GM12878 (cell line): ENCODE data around the gene RYR2. TPM values are rescaled to one million over a fixed set of nuclear protein-coding genes. Genes with fewer than 3 reads are reported as not detected.

Experiments
- ATAC-seq: fragments of 200-7000 bp; cut with Tn5 transposase; 3 replicates; pipeline ENCODE4 v1.9.1; 2020; ENCODE audit warnings: mild to moderate bottlenecking, moderate library complexity
- BruUV-seq: library from RNA; stranded (reverse); fragments of 400-500 nt; replicated peaks from 2 replicates; lab custom pipeline; 2021; lab: Mats Ljungman, UMichigan
- CTCF ChIA-PET: fragments of 300-600 bp; sonication (Branson Sonifier 250); formaldehyde crosslinking; extraction: SDS; loops from one replicate; lab custom pipeline; 2021; ENCODE audit warnings: inconsistent platforms; lab: Yijun Ruan, JAX
- POLR2A ChIA-PET: fragments of 350-600 bp; formaldehyde crosslinking; extraction: SDS; loops from one replicate; lab custom pipeline; 2021; ENCODE audit warnings: inconsistent platforms; lab: Charles Lee
- RAD21 ChIA-PET: fragments of 300-600 bp; sonication (Branson Sonifier 250); formaldehyde crosslinking; loops from one replicate; lab custom pipeline; 2023; ENCODE audit warnings: antibody characterized with exemption; ENCODE audit not compliant: unreplicated experiment; lab: Charles Lee
- SMC1A ChIA-PET: fragments of 300-600 bp; sonication (Branson Sonifier 250); formaldehyde crosslinking; loops from one replicate; lab custom pipeline; 2023; ENCODE audit not compliant: unreplicated experiment, uncharacterized antibody; lab: Charles Lee
- DNase-seq: peaks from one replicate; pipeline ENCODE4 v3.0.0-alpha.2; 2011; ENCODE audit warnings: low read depth, low spot score
- FAIRE-seq: peaks from 3 replicates; lab custom pipeline; 2011; peaks lifted over from hg19 to GRCh38; lab: Jason Lieb, UNC
- H2AFZ ChIP-seq: 2 replicates; pipeline ENCODE4 v1.6.0; 2011; ENCODE audit warnings: low read depth, low read length, control low read depth; ENCODE audit not compliant: control insufficient read depth
- H3K27ac ChIP-seq: 2 replicates; pipeline ENCODE4 v1.5.1; 2011; ENCODE audit warnings: control low read depth; ENCODE audit not compliant: control insufficient read depth, insufficient read depth
- H3K27me3 ChIP-seq, 2 experiments: replicated peaks in 1 of 2; 2 replicates each; pipeline versions ENCODE4 v1.6.0 to v1.6.1; 2011; ENCODE audit warnings: low read length in 1 of 2; ENCODE audit not compliant: control insufficient read depth in 2 of 2, insufficient read depth in 2 of 2
- H3K36me3 ChIP-seq, 2 experiments: 2 replicates each; pipeline ENCODE4 v1.5.1; 2011; ENCODE audit warnings: low read length in 1 of 2; ENCODE audit not compliant: control insufficient read depth in 2 of 2, insufficient read depth in 2 of 2
- H3K4me1 ChIP-seq: 2 replicates; pipeline ENCODE4 v1.6.1; 2011; ENCODE audit warnings: mild to moderate bottlenecking, low read length, moderate library complexity, mixed read lengths; ENCODE audit not compliant: control insufficient read depth, insufficient read depth
- H3K4me2 ChIP-seq: 2 replicates; pipeline ENCODE4 v1.6.0; 2011; ENCODE audit warnings: control low read depth; ENCODE audit not compliant: control insufficient read depth, insufficient read depth
- H3K4me3 ChIP-seq: fragments of 200-600 bp; sonication (generic); 2 replicates; pipeline ENCODE4 v1.5.1; 2016
- H3K79me2 ChIP-seq: 2 replicates; pipeline ENCODE4 v1.6.0; 2011; ENCODE audit warnings: low read length; ENCODE audit not compliant: control insufficient read depth, insufficient read depth
- H3K9ac ChIP-seq: 2 replicates; pipeline ENCODE4 v1.8.0; 2011; ENCODE audit warnings: low read length, control low read depth, mixed read lengths; ENCODE audit not compliant: control insufficient read depth, insufficient read depth
- H3K9me3 ChIP-seq: replicated peaks from 3 replicates; pipeline ENCODE4 v1.5.1; 2011; ENCODE audit warnings: mild to moderate bottlenecking, low read length; ENCODE audit not compliant: control insufficient read depth, insufficient read depth
- H4K20me1 ChIP-seq: 2 replicates; pipeline ENCODE4 v1.6.0; 2011; ENCODE audit not compliant: control insufficient read depth, insufficient read depth
- MYB ChIP-seq: fragments of 150-350 bp; IDR thresholded peaks from 2 replicates; pipeline ENCODE4 v1.6.1; 2014; ENCODE audit warnings: mild to moderate bottlenecking, low read depth, low read length, borderline replicate concordance
- RELA ChIP-seq: fragments of 450-650 bp; IDR thresholded peaks from 2 replicates; pipeline ENCODE4 v1.8.0; 2014; ENCODE audit warnings: borderline replicate concordance; ENCODE audit not compliant: partially characterized antibody
- RUNX3 ChIP-seq: IDR thresholded peaks from 2 replicates; pipeline ENCODE4 v1.6.1; 2012; ENCODE audit warnings: low read length, inconsistent platforms
- STAT1 ChIP-seq: fragments of 450-650 bp; conservative IDR thresholded peaks from 2 replicates; pipeline ENCODE4 v1.6.1; 2014; ENCODE audit warnings: antibody characterized with exemption, mild to moderate bottlenecking
- YBX1 ChIP-seq: fragments of 450-650 bp; IDR thresholded peaks from 2 replicates; pipeline ENCODE4 v1.6.1; 2016; ENCODE audit warnings: antibody characterized with exemption
- WGBS: methylation state at CpG from one replicate; pipeline ENCODE4 v1.1.6; 2016; ENCODE audit warnings: low lambda C conversion rate; ENCODE audit not compliant: insufficient replicate concordance, insufficient coverage; ENCODE audit errors: missing lambda C conversion rate; 5-methylcytosine and 5-hydroxymethylcytosine counted together
- in situ Hi-C: fragments of 300-500 bp; cut with MboI; formaldehyde crosslinking; loops from 9 replicates; pipeline ENCODE4 v1.14.3; 2018; ENCODE audit warnings: mixed read lengths
- intact Hi-C: fragments of 100-400 bp; cut with micrococcal nuclease; formaldehyde crosslinking; loops from one replicate; pipeline ENCODE4 v1.14.2; 2022; ENCODE audit not compliant: unreplicated experiment
- polyA plus RNA-seq, 11 experiments: library from polyadenylated mRNA; depleted of rRNA in 4 of 11; unstranded in 6 of 11; stranded (reverse) in 5 of 11; fragments of >200 nt; fragmentation: Nextera tagmentation in 4 of 11; fragmentation: Illumina TruSeq in 1 of 11; extraction: Ambion mirVana in 4 of 11; extraction: Trizol in 1 of 11; gene quantifications; 1 replicate in 1 of 11; 2 replicates in 10 of 11; pipeline versions ENCODE4 v1.2.1 to v1.2.3, GENCODE V29; 2011 to 2016; ENCODE audit warnings: inconsistent platforms in 2 of 11, missing spikeins in 2 of 11, low read depth in 1 of 11
- total RNA-seq, 4 experiments: library from RNA; depleted of rRNA in 3 of 4; stranded (reverse); fragments of >200 nt in 3 of 4; fragmentation: Illumina TruSeq in 1 of 4; extraction: Trizol in 1 of 4; gene quantifications; 2 replicates each; pipeline versions ENCODE4 v1.2.1 to v1.2.3, GENCODE V29; 2013 to 2021
- TF ChIP-seq, protein P1 (sequence below): fragments of 450-650 bp; formaldehyde crosslinking; IDR thresholded peaks from 2 replicates; pipeline ENCODE4 v1.4.0; 2020; ENCODE audit warnings: mild to moderate bottlenecking, moderate library complexity
- TF ChIP-seq, protein P2 (sequence below): fragments of 450-650 bp; IDR thresholded peaks from 2 replicates; pipeline ENCODE4 v1.6.1; 2016; ENCODE audit warnings: mild to moderate bottlenecking
- TF ChIP-seq, protein P3 (sequence below): fragments of 450-650 bp; IDR thresholded peaks from 2 replicates; pipeline ENCODE4 v1.6.1; 2017; ENCODE audit warnings: antibody characterized with exemption, mild to moderate bottlenecking, moderate library complexity

RYR2 gene
- total and polyA plus RNA-seq, 10 of the 15 experiments (the other 5 are each of a cell fraction or from before 2014, with no cell fraction given), result 0.01 to 0.04 TPM; not detected in 8

DNA sequence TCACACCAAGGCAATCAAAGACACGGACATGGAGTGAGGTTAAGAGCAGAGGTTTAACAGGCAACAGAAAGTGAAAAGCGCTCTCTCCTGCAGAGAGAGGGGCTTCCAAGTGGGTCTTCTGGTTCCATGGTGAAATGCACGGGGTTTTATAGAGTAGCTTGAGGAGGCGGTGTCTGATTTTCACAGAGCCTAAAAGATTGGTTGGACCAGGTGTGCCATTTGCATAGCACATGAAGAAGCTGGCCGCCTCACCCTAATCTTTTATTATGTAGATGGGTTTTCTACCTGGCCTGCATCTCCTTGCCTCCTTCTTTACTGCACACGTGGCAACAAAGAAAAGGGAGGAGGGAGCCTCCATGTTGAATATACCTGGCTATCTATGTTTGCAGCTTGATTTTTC is 197.3 kb downstream of the RYR2 start:
- DNase-seq, result no peak
- BruUV-seq, result no TSS peak
- Histone ChIP-seq H3K27ac (no peak overlapping the region), H3K4me3 (no peak overlapping the region), H3K9me3 (no peaks in the 10 kb centered on the region), H2AFZ (no peak overlapping the region), H4K20me1 (no peaks in the 10 kb centered on the region), H3K79me2 (no peaks in the 10 kb centered on the region), H3K27me3 (no peaks in the 10 kb centered on the region), H3K36me3 (no peaks in the 10 kb centered on the region), H3K9ac (no peak overlapping the region), H3K4me2 (no peak overlapping the region), H3K4me1 (no peaks in the 10 kb centered on the region)
- ChIA-PET CTCF (no interaction called here), SMC1A (no interaction called here), POLR2A (no interaction called here), RAD21 (no interaction called here)
- intact Hi-C loops, result no loop called here
- 34% methylated on average over 6 of the region's 6 CpGs for WGBS
- TF ChIP-seq RELA (no peak), MYB (no peak), YBX1 (no peak), STAT1 (no peak), RUNX3 (no peak)
- TF ChIP-seq, protein P1, sequence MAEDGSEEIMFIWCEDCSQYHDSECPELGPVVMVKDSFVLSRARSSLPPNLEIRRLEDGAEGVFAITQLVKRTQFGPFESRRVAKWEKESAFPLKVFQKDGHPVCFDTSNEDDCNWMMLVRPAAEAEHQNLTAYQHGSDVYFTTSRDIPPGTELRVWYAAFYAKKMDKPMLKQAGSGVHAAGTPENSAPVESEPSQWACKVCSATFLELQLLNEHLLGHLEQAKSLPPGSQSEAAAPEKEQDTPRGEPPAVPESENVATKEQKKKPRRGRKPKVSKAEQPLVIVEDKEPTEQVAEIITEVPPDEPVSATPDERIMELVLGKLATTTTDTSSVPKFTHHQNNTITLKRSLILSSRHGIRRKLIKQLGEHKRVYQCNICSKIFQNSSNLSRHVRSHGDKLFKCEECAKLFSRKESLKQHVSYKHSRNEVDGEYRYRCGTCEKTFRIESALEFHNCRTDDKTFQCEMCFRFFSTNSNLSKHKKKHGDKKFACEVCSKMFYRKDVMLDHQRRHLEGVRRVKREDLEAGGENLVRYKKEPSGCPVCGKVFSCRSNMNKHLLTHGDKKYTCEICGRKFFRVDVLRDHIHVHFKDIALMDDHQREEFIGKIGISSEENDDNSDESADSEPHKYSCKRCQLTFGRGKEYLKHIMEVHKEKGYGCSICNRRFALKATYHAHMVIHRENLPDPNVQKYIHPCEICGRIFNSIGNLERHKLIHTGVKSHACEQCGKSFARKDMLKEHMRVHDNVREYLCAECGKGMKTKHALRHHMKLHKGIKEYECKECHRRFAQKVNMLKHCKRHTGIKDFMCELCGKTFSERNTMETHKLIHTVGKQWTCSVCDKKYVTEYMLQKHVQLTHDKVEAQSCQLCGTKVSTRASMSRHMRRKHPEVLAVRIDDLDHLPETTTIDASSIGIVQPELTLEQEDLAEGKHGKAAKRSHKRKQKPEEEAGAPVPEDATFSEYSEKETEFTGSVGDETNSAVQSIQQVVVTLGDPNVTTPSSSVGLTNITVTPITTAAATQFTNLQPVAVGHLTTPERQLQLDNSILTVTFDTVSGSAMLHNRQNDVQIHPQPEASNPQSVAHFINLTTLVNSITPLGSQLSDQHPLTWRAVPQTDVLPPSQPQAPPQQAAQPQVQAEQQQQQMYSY (CRISPR knock-in tag), result no peak
- TF ChIP-seq, protein P2, sequence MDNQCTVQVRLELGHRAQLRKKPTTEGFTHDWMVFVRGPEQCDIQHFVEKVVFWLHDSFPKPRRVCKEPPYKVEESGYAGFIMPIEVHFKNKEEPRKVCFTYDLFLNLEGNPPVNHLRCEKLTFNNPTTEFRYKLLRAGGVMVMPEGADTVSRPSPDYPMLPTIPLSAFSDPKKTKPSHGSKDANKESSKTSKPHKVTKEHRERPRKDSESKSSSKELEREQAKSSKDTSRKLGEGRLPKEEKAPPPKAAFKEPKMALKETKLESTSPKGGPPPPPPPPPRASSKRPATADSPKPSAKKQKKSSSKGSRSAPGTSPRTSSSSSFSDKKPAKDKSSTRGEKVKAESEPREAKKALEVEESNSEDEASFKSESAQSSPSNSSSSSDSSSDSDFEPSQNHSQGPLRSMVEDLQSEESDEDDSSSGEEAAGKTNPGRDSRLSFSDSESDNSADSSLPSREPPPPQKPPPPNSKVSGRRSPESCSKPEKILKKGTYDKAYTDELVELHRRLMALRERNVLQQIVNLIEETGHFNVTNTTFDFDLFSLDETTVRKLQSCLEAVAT, result no peak
- TF ChIP-seq, protein P3, sequence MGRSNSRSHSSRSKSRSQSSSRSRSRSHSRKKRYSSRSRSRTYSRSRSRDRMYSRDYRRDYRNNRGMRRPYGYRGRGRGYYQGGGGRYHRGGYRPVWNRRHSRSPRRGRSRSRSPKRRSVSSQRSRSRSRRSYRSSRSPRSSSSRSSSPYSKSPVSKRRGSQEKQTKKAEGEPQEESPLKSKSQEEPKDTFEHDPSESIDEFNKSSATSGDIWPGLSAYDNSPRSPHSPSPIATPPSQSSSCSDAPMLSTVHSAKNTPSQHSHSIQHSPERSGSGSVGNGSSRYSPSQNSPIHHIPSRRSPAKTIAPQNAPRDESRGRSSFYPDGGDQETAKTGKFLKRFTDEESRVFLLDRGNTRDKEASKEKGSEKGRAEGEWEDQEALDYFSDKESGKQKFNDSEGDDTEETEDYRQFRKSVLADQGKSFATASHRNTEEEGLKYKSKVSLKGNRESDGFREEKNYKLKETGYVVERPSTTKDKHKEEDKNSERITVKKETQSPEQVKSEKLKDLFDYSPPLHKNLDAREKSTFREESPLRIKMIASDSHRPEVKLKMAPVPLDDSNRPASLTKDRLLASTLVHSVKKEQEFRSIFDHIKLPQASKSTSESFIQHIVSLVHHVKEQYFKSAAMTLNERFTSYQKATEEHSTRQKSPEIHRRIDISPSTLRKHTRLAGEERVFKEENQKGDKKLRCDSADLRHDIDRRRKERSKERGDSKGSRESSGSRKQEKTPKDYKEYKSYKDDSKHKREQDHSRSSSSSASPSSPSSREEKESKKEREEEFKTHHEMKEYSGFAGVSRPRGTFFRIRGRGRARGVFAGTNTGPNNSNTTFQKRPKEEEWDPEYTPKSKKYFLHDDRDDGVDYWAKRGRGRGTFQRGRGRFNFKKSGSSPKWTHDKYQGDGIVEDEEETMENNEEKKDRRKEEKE, result no peak
- no peak for ATAC-seq
- no peak for FAIRE-seq
- in situ Hi-C loops, result no loop called here
